ENCODE results near the gene CDKN1B.

DNA sequence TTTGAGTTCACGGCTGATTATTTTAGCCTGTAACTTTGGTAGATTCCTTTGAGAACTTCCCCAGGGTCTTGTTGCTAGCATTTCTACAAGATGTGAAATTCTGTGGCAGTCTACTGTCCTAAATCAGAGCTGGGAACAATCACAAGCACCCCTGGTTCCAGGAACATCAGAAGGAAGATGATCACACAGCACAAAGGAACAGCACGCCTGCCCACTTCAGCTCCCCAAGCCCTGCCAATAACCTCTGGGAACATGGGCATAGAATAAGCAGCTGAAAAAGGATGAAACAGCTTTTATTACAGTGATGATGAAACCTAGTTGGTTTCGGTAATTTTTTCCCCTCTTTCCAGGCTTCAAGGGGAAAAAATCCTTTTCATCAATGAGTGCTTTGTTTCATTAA lies 33.4 kb upstream of the CDKN1B start:
- TF ChIP-seq EZH2 (IDR thresholded peaks at IDR 0.05) = no peak
- TF ChIP-seq, protein P1, sequence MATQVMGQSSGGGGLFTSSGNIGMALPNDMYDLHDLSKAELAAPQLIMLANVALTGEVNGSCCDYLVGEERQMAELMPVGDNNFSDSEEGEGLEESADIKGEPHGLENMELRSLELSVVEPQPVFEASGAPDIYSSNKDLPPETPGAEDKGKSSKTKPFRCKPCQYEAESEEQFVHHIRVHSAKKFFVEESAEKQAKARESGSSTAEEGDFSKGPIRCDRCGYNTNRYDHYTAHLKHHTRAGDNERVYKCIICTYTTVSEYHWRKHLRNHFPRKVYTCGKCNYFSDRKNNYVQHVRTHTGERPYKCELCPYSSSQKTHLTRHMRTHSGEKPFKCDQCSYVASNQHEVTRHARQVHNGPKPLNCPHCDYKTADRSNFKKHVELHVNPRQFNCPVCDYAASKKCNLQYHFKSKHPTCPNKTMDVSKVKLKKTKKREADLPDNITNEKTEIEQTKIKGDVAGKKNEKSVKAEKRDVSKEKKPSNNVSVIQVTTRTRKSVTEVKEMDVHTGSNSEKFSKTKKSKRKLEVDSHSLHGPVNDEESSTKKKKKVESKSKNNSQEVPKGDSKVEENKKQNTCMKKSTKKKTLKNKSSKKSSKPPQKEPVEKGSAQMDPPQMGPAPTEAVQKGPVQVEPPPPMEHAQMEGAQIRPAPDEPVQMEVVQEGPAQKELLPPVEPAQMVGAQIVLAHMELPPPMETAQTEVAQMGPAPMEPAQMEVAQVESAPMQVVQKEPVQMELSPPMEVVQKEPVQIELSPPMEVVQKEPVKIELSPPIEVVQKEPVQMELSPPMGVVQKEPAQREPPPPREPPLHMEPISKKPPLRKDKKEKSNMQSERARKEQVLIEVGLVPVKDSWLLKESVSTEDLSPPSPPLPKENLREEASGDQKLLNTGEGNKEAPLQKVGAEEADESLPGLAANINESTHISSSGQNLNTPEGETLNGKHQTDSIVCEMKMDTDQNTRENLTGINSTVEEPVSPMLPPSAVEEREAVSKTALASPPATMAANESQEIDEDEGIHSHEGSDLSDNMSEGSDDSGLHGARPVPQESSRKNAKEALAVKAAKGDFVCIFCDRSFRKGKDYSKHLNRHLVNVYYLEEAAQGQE (IDR thresholded peaks at IDR 0.05; ENCODE audit: low read depth) = no peak
- TF ChIP-seq YY1 (IDR thresholded peaks at IDR 0.05; ENCODE audit: extremely low read depth, insufficient replicate concordance, low read depth, low read length) = no peak
